ENCODE measurements around the gene OXNAD1. TPM values are rescaled to one million over a fixed set of nuclear protein-coding genes. Genes with fewer than 3 reads are reported as not detected.
A peak's percentile ranks its signal among the peaks of the same experiment; 100 is the strongest.

Gene OXNAD1
- total RNA-seq, 4 donors from 2014 or later: 10.3 to 17.8 (median 13.3) TPM

GRCh38 chr3:16234281-16234680, 30.7 kb upstream of the OXNAD1 start:
- H3K27ac ChIP-seq: no peak overlapping the region
- 90% methylated on average over 2 of the region's 2 CpGs for WGBS
- TF ChIP-seq CTCF (IDR thresholded peaks at IDR 0.05) (no peak), EP300 (IDR thresholded peaks at IDR 0.05) (no peak), POLR2AphosphoS5 (IDR thresholded peaks at IDR 0.05) (no peak), POLR2A (IDR thresholded peaks at IDR 0.05) (no peak)
- no peak overlapping the region for H3K4me3 ChIP-seq
- H3K9me3 ChIP-seq: no peaks in the 10 kb centered on the region
- no peaks in the 10 kb centered on the region for H3K27me3 ChIP-seq
- DNase-seq (ENCODE audit: low spot score in 2 of 2): no peak
- no peaks in the 10 kb centered on the region for H3K4me1 ChIP-seq
- no peaks in the 10 kb centered on the region for H3K36me3 ChIP-seq

GRCh38 chr3:16236030-16236639, 28.9 kb upstream of the OXNAD1 start:
- Histone ChIP-seq H3K36me3 (no peaks in the 10 kb centered on the region), H3K4me3 (no peak overlapping the region), H3K27me3 (no peaks in the 10 kb centered on the region), H3K4me1 (peaks cover 7% of the 10 kb centered on the region), H3K9me3 (no peaks in the 10 kb centered on the region), H3K27ac (no peak overlapping the region)
- WGBS: 88% methylated on average over 4 of the region's 4 CpGs
- TF ChIP-seq CTCF (IDR thresholded peaks at IDR 0.05): no peak
- no peak for TF ChIP-seq POLR2AphosphoS5 (IDR thresholded peaks at IDR 0.05)
- no peak for TF ChIP-seq EP300 (IDR thresholded peaks at IDR 0.05)
- TF ChIP-seq POLR2A (IDR thresholded peaks at IDR 0.05): no peak
- DNase-seq (ENCODE audit: low spot score in 2 of 2): no peak

- H3K4me3 ChIP-seq: no peak overlapping the region
- H3K27ac ChIP-seq: no peak overlapping the region
- 76% methylated on average over 3 of the region's 3 CpGs for WGBS
- DNase-seq (ENCODE audit: low spot score in 2 of 2): no peak
- H3K9me3 ChIP-seq: no peaks in the 10 kb centered on the region
- peaks cover 7% of the 10 kb centered on the region for H3K4me1 ChIP-seq
- H3K36me3 ChIP-seq: no peaks in the 10 kb centered on the region
- no peak for TF ChIP-seq POLR2AphosphoS5 (IDR thresholded peaks at IDR 0.05)
- TF ChIP-seq POLR2A (IDR thresholded peaks at IDR 0.05): no peak
- H3K27me3 ChIP-seq: no peaks in the 10 kb centered on the region
Measured at GRCh38 chr3:16236856-16237393, 28.1 kb upstream of the OXNAD1 start.

- H3K27ac ChIP-seq: peak overlapping the region; percentile 71
- H3K4me1 ChIP-seq: peaks cover 7% of the 10 kb centered on the region
- no peaks in the 10 kb centered on the region for H3K9me3 ChIP-seq
- H3K4me3 ChIP-seq: no peak overlapping the region
- no peaks in the 10 kb centered on the region for H3K36me3 ChIP-seq
- 61% methylated on average over 3 of the region's 3 CpGs for WGBS
- no peak for TF ChIP-seq POLR2AphosphoS5 (IDR thresholded peaks at IDR 0.05)
- TF ChIP-seq EP300 (IDR thresholded peaks at IDR 0.05): no peak
- no peak for TF ChIP-seq POLR2A (IDR thresholded peaks at IDR 0.05)
- no peak for TF ChIP-seq CTCF (IDR thresholded peaks at IDR 0.05)
- no peak for DNase-seq (ENCODE audit: low spot score in 2 of 2)
- no peaks in the 10 kb centered on the region for H3K27me3 ChIP-seq
Measured at GRCh38 chr3:16239086-16239770, 25.8 kb upstream of the OXNAD1 start.

GRCh38 chr3:16239780-16240179, 25.2 kb upstream of the OXNAD1 start:
- peak overlapping the region; percentile 71 for H3K27ac ChIP-seq

More at GRCh38 chr3:16239780-16240179, 25.2 kb upstream of the OXNAD1 start:
- no peaks in the 10 kb centered on the region for H3K27me3 ChIP-seq
- no peaks in the 10 kb centered on the region for H3K9me3 ChIP-seq
- DNase-seq (ENCODE audit: low spot score in 2 of 2): no peak
- 79% methylated on average over 4 of the region's 4 CpGs for WGBS
- H3K4me3 ChIP-seq: no peak overlapping the region
- H3K36me3 ChIP-seq: no peaks in the 10 kb centered on the region
- TF ChIP-seq POLR2AphosphoS5 (IDR thresholded peaks at IDR 0.05): no peak
- TF ChIP-seq CTCF (IDR thresholded peaks at IDR 0.05): no peak
- no peak for TF ChIP-seq EP300 (IDR thresholded peaks at IDR 0.05)
- peaks cover 7% of the 10 kb centered on the region for H3K4me1 ChIP-seq

All from suprapubic skin (tissue), 4 donors.